GM21423 (cell line): ENCODE results near the gene DENND1B.
"Not testable (repeated sequence)": the region's sequence is repeated elsewhere in the genome, so short reads cannot be mapped to it uniquely, and the experiment has no call there.

Experiments
- ATAC-seq: cut with Tn5 transposase; IDR thresholded peaks from one replicate; pipeline ENCODE4 v1.9.1; 2021; ENCODE audit warnings: mild to moderate bottlenecking, moderate library complexity; ENCODE audit not compliant: unreplicated experiment

The DENND1B gene

DNA sequence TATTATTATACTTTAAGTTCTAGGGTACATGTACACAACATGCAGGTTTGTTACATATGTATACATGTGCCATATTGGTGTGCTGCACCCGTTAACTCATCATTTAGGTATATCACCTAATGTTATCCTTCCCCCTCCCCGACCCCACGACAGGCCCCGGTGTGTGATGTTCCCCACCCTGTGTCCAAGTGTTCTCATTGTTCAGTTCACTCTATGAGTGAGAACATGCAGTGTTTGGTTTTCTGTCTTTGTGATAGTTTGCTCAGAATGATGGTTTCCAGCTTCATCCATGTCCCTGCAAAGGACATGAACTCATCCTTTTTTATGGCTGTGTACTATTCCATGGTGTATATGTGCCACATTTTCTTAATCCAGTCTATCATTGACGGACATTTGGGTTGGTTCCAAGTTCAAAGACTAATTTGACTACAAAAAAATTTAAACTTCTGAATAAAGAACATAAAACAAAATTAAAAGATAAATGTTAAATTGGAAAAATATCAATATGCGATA is 22.6 kb downstream of the DENND1B start:
- ATAC-seq: not testable (repeated sequence)

- ATAC-seq: no peak
Observed at GRCh38 chr1:197750366-197750765, 24.9 kb downstream of the DENND1B start.

GRCh38 chr1:197745911-197746310 is 29.4 kb downstream of the DENND1B start:
- ATAC-seq: no peak

- ATAC-seq: no peak
Observed at GRCh38 chr1:197744979-197745378, 30.3 kb downstream of the DENND1B start.

DNA sequence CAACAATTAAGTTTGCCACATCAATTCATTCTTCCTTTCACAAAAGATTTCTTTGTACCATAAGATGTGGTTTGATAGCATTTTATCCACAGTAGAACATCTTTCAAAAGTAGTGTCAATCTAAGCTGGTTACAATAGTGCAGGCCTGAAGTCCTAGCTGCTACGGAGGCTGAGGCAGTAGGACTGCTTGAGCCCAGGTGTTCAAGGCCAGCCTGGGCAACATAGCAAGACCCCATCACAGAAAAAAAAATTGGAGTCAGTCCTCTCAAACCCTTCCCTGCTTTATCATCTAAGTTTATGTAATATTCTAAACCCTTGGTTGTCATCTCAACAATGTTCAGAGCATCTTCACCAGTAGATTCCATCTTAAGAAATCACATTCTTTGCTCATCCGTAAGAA is 31.7 kb downstream of the DENND1B start:
- no peak for ATAC-seq

DNA sequence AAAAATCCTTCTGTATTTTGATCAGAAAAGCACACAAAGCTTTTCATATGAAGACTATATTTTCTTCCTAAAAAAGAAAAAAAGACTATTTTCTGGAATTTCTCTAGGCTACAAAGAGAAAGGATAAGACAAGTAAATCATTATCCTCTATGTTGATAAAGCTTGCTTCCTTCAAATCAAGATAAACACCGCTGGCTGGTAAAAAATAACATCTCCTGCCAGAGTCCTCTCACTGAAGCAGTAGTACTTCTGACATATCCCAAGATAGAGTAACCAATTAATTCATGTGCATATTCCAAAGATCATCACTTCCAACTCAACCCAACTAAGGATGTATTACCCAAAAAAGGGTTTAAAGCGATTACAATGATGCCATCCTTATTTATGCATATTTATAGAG is 34.3 kb downstream of the DENND1B start:
- no peak for ATAC-seq

DNA sequence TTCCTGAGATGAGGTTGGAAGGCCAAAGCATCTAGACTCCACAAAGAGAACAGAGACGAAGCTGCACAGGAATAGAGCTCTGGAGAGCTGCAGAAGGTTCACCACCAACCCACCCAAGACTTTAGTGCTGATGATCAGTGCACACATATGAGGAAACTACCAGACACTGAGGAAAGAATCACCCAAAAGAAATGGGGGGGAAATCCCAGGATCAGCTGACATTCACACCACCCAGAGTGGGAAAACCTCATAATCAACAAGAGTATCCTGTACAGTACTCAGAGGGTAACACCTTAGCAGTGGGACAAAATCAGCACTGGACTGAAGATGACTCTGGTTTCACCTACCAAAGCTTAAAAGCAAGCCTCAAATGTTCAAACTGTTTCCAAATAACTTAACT is 36.4 kb downstream of the DENND1B start:
- no peak for ATAC-seq

- no peak for ATAC-seq
Observed at GRCh38 chr1:197737916-197738315, 37.4 kb downstream of the DENND1B start.

- no peak for ATAC-seq
Observed at GRCh38 chr1:197736685-197737084, 38.6 kb downstream of the DENND1B start.

DNA sequence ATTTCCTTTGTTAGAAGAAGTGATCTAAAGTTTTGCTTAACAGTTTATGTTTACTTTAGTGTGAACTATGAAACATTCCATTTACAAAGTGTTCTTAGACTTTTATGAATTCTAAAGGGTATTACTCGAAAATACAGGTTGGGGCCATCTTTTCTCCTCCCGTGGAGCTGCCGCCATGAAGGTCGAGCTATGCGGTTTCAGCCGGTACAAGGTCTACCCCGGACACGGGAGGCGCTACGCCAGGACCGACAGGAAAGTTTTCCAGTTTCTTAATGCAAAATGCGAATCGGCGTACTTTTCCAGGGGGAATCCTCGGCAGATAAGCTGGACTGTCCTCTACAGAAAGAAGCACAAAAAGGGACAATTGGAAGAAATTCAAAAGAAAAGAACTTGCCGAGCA is 39.8 kb downstream of the DENND1B start:
- ATAC-seq: no peak

GRCh38 chr1:197733324-197733723 is 42.0 kb downstream of the DENND1B start:
- no peak for ATAC-seq

DNA sequence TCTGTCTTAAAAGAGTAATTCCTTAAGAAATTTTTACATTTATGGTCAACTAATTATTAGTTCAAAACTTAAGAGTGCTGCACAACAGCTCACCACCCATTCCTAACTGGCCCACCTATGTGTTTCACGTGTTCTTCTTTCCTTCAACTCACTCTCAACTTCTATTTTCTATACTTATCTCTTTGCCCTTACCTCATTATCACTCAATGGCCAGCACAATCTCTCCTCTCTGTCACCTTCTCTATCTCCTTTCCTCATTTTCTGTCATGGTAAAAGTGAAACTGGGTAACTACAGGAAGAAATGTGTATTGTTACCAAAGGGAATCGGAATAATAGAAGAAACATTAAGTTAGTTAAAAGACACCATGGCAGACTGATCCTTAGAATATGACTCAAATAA is 43.1 kb downstream of the DENND1B start:
- no peak for ATAC-seq

GRCh38 chr1:197731449-197731848 is 43.8 kb downstream of the DENND1B start:
- ATAC-seq: no peak

- no peak for ATAC-seq
Observed at GRCh38 chr1:197725976-197726375, 49.3 kb downstream of the DENND1B start.

DNA sequence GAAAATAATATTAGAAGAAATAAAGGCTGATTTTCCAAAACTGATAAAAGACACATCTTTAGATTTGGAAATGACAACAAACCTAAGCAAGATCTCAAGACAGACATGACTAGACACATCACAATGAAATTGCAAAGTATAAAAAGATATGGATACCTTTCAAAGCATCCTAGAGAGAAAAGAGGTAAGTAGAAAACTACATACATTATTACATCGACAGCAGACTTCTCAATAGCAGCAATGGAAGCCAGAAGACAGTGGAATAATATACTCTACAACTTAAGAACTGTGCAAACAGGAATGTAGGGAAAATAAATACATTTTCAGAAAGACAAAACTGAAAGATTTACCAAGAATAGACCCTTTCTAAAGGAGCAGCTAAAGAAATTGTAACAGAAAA is 50.2 kb downstream of the DENND1B start:
- ATAC-seq: no peak

DNA sequence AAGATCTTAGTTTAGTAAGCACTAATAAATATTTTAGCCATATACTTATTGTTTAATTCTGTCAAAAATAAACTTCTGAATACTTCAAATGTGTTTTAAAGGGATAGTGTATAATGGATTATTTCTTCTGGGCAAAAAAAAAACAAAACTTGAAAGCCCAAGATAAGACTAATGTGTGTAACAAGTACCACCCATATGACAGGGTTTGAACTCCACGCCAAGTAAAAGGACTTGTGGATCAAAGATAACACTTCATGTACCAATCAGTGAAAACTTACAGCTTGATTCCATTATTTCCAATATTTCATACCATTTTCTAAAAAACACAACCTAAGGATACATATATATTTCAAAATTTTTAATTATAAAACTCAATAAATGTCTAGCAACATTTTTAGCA is 59.5 kb downstream of the DENND1B start:
- ATAC-seq: no peak

- no peak for ATAC-seq
Observed at GRCh38 chr1:197706601-197707000, 68.7 kb downstream of the DENND1B start.

DNA sequence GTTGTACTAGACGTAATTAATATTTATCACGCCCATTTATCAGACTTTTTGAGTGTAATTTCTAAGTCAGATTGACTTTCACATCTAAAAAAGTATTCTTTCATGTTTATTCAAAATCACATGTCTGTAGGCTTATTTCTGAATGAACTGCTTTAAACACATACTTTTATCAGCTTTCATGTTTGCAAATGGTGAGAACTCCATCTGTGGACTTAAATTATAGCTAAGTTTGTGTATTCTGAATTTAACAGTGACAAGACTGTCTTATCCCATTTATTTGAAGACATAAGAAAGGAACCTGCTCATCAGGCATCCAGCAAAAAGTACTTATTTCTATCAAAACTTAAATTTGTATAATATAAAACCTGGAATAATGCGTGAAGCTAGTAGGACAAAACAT is 69.3 kb downstream of the DENND1B start:
- no peak for ATAC-seq

DNA sequence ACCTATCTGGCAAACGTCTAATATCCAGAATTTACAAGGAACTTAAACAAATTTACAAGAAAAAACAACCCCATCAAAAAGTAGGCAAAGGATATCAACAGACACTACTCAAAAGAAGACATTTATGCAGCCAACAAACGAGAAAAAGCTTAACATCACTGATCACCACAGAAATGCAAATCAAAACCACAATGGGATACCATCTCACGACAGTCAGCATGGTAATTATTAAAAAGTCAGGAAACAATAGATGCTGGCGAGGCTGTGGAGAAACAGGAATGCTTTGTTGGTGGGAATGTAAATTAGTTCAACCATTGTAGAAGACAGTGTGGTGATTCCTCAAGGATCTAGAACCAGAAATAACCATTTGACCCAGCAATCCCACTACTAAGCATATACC is 74.6 kb downstream of the DENND1B start:
- ATAC-seq: not testable (repeated sequence)

DNA sequence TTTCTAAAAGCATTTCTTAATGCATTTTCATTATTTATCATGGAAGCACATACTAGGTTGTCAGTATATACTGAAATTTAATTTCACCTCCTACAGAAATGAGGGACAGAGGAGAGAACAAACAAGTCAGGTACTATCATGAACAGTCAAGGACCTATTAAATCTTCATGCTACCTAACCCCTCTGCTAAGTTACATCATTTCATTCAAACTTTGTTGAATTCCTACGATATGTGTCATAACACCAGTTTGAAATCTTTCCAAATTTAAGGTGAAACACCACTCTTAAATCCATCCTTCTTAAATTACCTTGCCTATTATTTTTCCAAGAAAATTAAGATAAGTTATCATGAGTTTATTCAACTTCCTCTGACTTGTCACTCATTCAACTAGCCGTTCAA is 78.9 kb downstream of the DENND1B start:
- ATAC-seq: no peak

GRCh38 chr1:197695961-197696360 is 79.3 kb downstream of the DENND1B start:
- no peak for ATAC-seq

DNA sequence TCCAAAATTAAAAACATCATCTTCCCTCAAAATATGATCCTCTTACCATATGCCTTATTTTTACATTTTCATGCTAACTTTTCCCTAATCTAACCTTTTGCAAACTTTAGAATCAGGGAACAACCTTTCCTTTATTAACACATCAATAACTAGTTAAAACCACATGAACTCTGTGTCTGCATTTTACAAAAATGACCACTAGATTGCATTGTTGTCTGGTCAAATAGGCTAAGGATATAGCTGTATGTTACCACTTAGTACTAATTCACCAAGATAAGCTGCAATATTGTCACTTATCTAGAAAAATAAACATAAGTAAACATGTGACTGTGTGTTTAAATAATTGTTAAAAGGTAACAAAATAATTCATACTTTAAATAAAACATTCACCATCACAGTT is 82.3 kb downstream of the DENND1B start:
- no peak for ATAC-seq

- ATAC-seq: no peak
Observed at GRCh38 chr1:197691816-197692215, 83.5 kb downstream of the DENND1B start.

DNA sequence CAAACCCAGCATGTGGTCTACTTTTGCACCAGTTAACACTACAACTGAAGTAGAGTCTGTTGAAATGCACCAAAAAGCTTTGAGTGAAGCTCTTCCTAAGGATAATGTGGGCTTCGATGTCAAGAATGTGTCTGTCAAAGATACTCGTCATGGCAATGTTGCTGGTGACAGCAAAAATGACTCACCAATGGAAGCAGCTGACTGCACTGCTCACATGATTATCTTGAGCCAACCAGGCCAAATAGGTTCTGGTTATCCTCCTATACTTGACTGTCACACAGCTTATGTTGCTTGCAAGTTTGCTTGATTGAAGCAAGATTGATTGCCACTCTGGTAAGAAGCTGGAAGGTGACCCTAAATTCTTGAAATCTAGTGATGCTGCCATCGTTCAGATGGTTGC is 85.2 kb downstream of the DENND1B start:
- no peak for ATAC-seq
